ENCODE data around the gene ANKRD53.

ANKRD53 gene

DNA sequence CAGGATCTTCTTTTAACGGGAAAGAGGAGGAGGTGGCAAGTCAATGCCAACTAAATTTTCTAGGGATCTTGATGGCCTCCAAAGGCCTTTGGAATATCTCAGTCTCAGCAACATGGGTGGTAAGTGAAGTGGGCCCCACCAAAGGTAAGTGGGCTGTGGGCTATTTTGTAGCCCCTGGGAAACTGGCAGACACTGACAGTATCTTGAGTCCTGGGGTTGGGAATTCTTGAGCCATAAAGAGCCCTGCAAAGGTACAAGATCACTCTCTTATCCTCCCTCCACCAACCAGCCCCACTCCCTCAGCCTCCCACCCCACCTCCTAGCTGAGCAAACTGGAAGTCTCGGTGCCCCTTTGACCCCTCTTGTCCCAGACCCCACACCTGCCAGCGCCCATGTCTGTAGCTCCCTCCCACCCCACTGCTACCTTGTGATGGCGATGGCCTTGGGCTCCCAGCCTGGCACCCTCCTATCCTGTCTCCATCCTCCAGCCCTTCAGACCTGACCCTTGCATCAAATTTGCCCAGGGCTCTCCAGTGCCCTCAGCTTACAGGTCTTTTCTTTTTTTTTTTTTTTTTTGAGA lies 34.2 kb upstream of the ANKRD53 start:
- no peak for DNase-seq

DNA sequence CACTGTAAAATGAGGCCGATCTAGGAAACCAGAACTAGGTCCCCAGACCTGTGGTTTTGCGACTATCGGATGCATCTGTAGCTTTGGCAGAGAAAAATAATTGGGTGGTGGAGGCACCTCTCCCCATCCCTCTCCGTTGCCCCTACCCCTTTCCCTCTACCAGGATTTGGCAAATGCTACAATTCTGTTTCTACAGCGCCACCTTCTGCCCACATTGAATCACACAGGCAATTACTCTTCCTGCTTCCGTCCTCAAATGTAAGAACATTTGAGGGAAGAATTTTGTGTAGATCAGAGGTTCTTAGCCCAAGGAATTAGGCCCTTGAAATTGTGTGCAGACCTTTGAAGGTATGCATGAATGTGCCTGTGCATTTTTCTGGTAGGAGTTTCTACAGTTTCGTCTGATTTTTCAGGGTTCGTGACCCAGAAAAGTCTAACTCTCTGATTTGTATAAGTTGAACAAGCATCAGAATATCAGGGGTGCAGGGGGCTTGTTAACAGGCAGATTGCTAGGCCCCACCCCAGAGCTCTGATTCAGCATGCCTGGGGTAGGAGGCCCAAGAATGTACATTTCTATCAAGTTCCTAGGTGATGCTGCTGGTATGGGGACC lies 31.5 kb upstream of the ANKRD53 start:
- DNase-seq: peak; percentile 71

DNA sequence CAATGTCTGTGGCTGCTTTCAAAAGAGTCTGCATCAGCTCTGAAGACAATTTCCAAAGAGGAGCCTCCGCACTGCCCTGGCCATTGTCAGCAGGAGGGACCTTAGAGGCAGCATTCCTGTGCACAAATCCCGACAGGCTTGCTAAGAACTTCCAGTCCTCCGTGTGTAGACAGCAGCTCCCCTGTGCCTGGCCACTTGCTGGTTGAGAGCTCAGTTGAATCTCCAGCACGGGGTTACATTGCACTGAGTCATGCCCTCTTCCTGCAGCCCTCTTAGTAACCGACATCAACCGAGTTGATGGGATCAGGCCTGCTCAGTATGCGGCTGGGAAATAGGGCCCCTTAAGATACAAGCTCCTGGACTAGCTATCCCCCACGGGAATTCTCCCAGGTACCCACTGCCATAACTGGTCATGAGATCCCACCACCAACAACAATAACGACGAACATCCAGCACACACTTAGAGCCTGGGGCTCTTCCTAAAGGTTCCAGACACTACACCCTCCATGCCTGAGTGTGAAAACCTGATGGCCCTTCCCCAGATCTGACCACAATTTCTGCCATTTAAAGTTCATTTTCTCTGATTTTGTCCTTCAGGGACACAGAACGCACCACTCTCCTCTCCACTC lies 30.8 kb upstream of the ANKRD53 start:
- DNase-seq: no peak

DNA sequence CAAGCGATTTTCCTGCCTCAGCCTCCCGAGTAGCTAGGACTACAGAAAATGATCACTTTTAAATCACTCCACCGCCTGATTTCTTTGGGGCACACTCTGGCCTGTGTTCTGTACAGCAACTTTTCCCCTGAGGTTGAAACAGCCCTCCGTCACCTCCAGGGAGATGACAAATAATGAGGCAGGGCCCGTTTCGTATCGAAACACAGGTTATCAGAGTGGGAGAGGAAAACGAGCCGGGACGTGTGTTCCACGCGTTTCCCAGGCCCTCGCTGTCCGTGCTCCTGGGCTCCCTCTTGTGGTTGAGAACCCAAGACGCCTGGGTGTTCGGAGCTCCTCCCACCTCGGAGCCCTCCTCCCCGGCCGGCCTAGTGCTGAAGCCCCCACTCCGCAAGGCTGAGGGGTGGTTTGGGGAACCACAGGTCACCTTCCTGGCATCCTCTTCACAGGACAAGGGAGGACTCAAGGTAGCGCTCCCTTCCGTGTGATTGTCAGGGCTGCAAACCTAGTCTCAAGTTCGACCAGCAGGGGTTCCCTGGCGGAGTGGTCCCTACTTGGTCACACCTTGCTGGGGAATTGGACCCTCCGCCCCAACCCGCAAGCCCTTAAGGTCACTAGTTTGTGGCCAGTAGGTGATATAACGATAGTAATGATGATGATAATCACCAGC lies 30.0 kb upstream of the ANKRD53 start:
- DNase-seq: peak; percentile 57

DNA sequence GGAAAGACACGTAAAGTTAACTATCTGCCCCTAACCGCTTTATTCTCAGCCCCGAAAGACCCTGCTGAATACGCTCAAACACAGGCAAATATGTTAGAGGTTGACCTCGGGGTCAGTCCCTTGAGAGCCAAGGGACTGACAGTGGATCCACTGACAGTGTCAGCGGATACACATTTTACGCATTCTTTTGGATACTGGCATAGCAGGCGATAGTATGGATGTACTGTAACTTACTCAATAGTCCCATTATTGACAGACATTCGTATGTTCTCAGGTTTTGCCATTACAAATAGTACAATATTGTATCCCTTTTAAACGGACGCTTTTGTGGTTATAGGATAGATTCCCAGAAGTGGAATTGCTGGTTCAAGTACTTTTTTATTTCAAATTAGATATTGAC lies 29.3 kb upstream of the ANKRD53 start:
- DNase-seq: no peak

DNA sequence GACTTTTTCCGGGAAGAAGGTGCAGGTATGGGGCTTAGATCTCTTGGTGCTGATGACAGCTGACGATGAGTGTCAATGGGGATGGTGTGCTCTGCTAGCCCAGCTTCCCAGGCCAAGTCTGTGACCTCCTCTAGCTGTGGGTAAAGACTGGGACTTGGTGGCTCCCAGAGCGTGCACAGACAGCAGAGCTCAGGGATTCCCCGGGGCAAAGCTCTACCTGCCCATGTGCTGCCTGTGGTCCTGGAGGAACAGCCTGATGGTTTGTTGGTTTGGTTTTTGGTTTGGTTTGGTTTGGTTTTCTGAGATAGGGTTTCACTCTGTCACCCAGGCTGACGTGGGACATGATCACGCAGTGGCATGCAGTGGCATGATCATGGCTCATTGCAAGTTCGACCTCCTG lies 23.5 kb upstream of the ANKRD53 start:
- no peak for DNase-seq

DNA sequence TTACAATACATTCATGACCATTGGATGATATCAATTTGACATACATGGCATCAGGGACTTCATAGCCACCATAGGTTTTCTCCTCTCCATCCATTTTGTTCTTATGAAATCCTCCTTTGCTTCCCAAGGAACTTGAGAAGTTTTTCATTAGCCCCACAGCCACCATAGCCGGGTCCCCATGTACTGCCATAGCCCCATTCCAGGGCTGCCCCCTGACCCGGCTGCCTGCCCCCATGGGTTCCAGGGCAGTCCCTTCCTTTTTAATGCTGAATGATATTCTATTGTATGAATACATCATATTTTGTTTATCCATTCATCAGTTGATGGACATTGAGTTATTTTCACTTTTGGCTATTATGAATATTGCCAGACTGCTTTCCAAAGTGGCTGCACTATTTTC lies 22.3 kb upstream of the ANKRD53 start:
- DNase-seq: no peak

DNA sequence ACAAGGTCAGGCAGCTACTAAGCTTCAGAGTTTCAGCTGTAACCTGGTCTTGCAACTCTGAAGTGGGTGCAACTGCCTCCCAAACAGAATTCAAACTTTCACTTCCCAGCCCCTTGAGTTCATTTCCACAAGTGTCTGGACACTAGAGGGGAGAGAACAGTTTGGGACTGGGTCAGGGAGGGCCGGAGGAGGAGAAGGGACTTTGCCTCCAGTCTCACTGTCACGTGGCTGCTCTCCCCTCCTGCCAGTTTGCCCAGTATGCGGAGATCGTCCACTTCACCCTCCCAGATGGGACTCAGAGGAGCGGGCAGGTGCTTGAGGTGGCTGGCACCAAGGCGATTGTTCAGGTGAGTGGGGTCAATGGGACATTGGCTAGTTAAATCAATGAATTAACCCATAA lies 20.6 kb upstream of the ANKRD53 start:
- DNase-seq: no peak

DNA sequence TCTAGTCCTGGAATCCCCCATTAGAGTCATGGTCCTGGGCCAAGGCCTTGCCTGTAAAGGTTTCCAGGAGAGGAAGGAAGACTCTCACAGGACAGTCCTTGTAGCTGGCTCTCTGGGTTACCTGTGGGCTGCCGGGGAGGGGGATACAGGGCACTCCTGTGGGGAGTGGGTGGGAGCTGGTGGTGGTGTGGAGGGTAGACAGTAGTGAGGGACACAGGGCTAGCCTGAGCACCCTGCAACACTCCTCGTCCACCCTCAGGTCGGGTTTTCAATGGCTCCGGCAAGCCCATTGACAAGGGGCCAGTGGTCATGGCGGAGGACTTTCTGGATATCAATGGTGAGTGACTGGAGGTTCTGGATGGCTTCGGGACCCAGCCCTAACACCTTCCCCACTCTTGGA lies 19.7 kb upstream of the ANKRD53 start:
- DNase-seq: no peak

DNA sequence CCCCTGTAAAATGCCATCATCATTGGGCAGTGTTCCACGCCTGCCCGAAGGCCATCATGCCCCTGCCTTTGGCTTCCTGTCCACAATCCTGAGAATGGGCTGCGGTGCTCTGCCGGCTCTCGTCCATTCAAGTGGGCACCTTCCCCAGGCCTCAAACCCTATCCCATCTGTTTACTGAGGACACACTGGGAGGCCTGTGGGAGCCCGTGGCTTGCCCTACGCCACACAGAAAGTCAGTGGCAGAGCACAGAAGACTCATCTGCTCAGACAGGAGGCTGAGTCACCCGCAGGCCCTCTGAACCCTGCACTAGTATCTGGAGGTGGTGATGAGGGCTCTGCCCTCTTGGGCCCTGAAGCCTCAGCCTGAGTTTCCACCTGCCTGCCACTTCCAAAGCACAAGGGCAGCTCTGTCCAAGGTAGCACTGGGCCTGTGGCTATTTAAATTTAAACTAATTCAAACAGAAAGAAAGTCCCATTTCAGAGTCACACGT lies 19.1 kb upstream of the ANKRD53 start:
- DNase-seq: no peak

DNA sequence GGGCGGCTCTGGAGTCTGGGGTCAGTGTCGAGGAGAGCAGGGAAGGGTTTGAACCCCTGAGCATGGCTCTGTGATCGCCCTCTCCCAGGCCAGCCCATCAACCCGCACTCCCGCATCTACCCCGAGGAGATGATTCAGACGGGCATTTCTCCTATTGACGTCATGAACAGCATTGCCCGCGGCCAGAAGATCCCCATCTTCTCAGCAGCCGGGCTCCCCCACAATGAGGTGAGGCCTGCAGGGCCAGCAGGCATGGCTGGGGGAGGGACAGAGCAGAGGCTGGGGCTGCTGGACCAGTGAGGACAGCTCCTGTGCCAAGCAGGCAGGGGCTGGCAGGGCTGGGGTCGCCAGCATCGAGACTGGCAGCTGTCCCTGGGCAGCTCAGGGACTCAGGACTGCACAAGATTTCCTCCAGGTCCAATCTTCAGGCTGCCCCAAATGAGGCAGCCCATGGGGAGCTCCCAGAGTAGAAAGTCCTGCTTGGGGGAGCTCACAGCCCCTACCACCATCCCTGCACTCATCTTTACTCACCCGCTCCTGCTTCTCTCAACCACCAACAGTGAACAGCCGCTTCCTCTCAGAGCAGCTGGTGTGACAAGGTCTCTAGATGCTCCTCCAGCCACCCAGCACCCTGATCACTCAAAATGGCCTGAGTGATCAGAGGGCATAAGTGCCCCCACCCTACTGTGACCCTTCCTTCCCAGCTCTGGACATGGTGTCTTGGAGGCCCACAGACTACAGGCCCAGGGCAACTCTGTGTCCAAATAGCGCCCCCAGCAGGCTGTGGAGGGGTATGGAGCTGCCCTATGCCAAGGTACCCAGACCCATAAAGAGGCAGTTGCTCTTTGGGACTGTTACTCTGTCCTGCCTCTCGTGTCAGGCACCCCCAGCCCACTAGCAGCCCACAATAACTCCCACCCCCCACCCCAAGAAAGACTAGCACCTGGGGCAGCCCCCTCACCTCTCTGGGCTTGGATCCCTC lies 18.3 kb upstream of the ANKRD53 start:
- no peak for DNase-seq

DNA sequence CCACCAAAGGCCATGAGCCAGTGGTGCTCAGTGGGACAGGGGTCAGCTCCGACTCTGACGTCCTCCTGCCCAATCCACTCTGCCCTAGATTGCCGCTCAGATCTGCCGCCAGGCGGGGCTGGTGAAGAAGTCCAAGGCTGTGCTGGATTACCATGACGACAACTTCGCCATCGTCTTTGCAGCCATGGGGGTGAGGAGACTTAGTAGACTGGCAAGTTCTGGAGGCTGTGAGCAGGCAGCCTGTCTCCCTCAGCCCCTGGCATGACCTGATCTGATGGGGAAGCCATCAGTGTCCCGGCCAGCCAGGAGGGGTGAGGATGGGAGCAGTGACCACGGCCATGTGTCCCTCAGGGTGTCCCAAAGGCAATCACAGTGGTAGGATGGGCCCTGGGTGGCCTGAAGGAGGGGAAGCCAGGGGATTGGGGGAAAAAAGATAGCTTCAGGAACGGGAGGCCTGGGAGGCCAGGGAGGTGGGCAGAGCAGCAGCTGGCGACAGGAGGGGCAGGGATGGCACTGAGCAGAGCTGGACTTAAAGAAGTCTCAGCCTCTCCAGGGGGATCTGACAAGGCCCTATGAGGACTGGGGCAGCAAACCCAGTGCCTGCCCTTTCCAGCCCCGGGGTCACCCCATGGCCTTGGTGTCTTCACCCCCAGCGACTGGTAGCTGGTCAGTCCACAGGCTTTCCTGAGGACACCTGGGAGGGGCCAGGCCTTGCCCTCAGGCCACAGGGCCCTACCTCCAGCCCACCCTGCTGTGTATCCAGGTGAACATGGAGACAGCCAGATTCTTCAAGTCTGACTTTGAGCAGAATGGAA lies 17.4 kb upstream of the ANKRD53 start:
- DNase-seq: no peak

DNA sequence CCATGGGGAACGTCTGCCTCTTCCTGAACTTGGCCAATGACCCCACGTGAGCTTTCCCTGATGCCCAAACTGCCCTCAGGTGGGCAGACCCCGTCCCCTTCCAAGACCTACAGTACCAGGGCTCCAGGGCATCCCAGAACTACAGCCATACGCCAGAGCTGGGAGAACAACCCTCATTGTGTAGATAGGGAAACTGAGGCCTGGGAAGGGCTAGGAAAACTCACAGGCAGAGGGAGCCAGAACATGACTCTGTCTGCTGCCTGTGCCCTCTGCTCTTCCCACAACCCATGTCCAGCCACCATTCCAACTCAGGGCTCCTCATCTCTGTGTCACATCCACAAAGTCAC lies 16.8 kb upstream of the ANKRD53 start:
- DNase-seq: no peak

DNA sequence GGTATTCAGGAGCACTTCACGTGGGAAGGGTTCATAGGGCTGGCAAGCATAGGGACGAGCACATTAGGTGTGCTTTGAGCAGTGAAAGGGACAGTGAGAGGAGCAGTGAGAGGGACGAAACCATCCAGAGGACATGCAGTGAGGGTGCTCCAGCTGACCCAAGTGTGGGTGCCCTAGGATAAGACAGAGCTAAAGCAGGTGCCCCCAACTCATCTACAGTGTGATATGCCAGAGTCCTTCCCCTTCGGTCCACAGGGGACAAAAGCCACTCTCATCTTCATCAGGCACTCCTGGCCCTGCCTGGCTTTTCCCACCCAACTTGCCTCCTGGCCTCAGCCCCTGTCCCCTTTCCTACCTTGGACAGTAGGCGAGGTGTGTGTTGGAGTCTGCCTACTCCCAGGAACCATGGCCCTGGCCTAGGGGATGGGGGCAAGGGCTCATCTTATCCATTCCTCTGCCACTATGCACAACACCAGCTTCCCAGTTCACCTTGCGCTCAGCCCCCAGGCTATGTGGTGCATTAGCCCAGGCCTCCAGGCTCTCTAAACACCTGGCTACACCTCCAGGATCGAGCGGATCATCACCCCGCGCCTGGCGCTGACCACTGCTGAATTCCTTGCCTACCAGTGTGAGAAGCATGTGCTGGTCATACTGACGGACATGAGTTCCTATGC lies 16.1 kb upstream of the ANKRD53 start:
- DNase-seq: no peak

DNA sequence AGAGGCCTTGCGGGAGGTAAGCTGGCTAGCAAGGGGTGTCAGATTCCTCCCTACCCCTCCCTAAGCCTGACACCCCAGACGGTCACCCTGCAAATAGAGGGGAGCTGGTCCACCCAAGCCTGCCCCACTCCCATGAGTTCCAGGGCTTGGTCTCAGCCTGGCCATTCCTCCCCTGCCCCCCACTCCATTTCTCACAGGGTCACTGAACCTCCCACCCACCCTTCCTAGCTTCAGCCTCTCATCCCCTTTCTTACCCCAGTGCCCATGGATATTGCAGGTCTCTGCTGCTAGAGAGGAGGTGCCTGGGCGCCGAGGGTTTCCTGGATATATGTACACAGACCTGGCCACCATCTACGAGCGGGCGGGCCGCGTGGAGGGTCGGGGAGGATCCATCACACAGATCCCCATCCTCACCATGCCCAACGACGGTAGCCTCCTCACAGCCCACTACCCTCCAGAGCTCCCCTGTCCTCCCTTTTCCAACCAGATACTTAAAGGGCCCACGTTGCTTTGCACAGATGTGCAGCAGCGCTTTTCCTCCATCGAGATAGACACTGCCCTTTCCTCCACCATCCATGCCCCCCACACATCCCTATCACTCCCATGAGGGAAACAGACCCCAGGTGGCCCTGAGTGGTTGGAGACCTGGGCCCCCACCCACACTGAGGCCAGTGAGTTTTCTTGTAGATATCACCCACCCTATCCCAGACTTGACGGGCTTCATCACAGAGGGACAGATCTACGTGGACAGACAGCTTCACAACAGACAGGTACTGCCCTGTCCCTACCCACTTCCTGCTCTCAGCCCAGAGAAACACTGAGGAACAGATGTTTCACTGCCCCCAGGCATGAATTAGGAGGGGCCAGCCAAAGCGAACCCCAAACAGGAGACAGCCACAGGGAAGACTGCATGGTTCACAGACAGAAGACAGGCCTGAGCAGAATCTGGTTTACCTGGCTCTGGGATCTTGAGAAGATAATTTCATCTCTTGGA lies 15.2 kb upstream of the ANKRD53 start:
- no peak for DNase-seq

DNA sequence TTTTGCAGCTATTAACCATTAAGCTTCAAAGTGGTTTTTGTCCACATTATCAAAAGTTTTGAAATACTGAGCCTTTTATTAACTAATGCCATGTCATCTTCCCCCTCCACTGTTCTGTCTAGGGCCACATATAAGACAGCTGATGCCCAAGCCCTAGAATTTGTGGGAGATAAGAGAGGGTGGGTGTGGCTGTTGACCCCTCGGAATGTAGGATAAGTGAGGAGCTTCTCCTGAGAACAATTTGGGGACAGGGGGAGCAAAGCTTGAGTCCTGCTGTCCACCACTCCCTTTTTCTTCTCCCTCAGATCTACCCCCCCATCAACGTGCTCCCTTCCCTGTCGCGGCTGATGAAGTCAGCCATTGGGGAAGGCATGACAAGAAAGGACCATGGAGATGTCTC lies 14.3 kb upstream of the ANKRD53 start:
- no peak for DNase-seq

DNA sequence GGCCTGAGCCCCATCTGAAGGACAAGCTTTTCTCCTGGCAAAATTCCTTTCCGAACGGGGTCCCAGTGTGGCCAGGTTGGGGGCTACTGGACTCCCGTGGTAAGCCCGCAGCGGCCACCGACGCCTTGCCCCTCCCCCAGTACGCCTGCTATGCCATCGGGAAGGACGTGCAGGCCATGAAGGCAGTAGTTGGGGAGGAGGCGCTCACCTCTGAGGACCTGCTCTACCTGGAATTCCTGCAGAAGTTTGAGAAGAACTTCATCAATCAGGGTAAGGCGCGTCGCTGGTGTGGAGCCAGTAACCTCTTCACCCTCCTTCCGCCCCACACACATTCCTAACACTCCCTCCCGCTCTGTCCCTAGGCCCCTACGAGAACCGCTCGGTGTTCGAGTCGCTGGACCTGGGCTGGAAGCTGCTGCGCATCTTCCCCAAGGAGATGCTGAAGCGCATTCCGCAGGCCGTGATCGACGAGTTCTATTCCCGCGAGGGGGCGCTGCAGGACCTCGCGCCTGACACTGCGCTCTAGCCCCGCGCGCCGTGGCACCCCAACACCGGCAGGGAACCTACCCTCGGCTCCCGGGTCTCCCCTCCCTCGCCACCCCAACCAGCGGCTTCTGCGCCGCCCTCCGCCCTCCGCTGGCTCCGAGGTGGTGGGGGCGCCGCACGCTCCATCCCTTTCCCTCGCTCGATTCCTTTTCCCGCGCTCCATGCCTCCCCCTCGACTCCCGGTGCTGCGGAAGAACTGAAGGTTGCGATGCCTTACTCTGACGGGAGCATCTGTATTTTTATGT lies 13.6 kb upstream of the ANKRD53 start:
- DNase-seq: no peak

DNA sequence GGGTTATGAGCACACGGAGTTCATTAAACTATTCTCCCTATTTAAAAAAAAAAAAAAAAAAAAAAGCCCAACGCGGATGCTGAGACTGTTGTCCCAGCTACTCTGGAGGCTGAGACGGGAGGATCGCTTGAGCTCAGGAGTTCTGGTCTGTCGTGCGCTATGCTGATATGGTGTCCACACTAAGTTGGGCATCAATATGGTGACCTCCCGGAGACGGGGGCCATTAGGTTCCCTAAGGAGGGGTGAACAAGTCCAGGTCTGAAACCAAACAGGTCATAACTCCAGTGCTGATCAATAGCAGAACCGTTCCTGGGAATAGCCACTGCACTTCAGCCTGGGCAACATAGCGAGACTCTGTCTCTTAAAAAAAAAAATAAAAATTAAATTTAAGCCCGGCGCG lies 12.9 kb upstream of the ANKRD53 start:
- no peak for DNase-seq

DNA sequence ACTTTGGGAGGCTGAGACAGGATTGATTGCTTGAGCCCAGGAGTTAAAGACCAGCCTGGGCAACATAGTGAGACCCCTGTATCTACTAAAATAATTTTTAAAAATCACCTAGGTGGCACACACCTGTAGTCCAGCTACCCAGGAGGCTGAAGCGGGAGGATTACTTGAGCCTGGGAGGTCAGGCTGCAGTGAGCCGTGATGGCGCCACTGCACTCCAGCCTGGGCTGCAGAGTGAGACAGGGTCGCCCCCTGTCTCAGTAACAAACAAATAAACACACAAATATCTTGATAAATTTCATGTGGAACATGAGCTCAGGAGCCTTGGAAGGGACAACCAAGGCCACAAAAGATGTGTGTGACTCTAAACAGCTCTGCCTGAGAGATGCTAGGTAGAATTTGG lies 11.7 kb upstream of the ANKRD53 start:
- DNase-seq: no peak
